RWPE1 (cell line): ENCODE measurements around the gene MED29.

ENCODE experiments used
- CTCF ChIA-PET: fragments of 350-600 bp; sonication (Branson Sonifier 250); formaldehyde crosslinking; extraction: SDS; loops from one replicate; lab custom pipeline; 2021; lab: Yijun Ruan, JAX
- POLR2A ChIA-PET: fragments of 400-600 bp; formaldehyde crosslinking; extraction: SDS; loops from one replicate; lab custom pipeline; 2020; ENCODE audit warnings: antibody characterized with exemption; ENCODE audit not compliant: low non-redundant PET; lab: Yijun Ruan, JAX
- DNase-seq: peaks from one replicate; pipeline ENCODE4 v3.0.0; 2012; ENCODE audit warnings: low spot score
- H3K27ac ChIP-seq: fragments of 450-650 bp; 2 replicates; pipeline ENCODE4 v1.5.1; 2017
- TF ChIP-seq, protein P1 (sequence below): fragments of 450-650 bp; conservative IDR thresholded peaks from 2 replicates; pipeline ENCODE4 v1.5.1; 2017; ENCODE audit warnings: low read depth, mild to moderate bottlenecking

MED29 gene

DNA sequence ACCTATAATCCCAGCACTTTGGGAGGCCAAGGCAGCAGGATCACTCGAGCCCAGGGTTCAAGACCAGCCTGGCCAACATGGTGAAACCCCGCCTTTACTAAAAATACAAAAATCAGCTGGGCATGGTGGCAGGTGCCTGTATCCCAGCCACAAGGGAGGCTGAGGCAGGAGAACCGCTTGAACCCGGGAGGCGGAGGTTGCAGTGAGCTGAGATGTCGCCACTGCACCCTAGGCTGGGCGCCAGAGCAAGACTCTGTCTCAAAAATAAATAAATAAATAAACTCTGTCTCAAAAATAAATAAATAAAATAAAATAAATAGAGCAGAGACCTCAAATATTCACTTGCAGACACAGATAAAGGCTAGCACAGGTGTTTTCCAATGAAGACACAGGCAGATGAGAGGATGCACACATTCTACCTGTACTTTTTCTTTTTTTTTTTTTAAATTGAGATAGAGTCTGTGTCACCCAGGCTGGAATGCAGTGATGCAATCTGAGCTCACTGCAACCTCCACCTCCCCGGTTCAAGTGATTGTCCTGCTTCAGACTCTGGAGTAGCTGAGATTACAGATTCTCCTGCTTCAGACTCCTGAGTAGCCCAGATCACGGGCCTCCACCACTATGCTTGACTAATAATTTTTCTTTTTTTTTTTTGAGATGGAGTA, 47.2 kb downstream of the MED29 start:
- TF ChIP-seq, protein P1, sequence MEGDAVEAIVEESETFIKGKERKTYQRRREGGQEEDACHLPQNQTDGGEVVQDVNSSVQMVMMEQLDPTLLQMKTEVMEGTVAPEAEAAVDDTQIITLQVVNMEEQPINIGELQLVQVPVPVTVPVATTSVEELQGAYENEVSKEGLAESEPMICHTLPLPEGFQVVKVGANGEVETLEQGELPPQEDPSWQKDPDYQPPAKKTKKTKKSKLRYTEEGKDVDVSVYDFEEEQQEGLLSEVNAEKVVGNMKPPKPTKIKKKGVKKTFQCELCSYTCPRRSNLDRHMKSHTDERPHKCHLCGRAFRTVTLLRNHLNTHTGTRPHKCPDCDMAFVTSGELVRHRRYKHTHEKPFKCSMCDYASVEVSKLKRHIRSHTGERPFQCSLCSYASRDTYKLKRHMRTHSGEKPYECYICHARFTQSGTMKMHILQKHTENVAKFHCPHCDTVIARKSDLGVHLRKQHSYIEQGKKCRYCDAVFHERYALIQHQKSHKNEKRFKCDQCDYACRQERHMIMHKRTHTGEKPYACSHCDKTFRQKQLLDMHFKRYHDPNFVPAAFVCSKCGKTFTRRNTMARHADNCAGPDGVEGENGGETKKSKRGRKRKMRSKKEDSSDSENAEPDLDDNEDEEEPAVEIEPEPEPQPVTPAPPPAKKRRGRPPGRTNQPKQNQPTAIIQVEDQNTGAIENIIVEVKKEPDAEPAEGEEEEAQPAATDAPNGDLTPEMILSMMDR: no peak
- DNase-seq: no peak
- H3K27ac ChIP-seq: peak overlapping the region; percentile 28
- ChIA-PET CTCF (interaction anchor here (0.7 kb wide), 1 partner anchor 486 kb away, joined by 3 read pairs; no protein-coding TSS in a partner anchor), POLR2A (no interaction called here)

GRCh38 chr19:39444598-39445195, 53.5 kb downstream of the MED29 start:
- DNase-seq: no peak
- TF ChIP-seq, protein P1: no peak
- POLR2A ChIA-PET: interaction anchor here (0.6 to 1.3 kb wide), 6 partner anchors 9 to 374 kb away, joined by 3 to 7 read pairs (median 4); partner anchors contain the start of gene RPS16
- CTCF ChIA-PET: interaction anchor here (0.6 to 1.6 kb wide), 4 partner anchors 12 to 88 kb away, joined by 3 to 8 read pairs (median 8); partner anchors contain the start of gene EID2B
- H3K27ac ChIP-seq: peak overlapping the region; percentile 82

DNA sequence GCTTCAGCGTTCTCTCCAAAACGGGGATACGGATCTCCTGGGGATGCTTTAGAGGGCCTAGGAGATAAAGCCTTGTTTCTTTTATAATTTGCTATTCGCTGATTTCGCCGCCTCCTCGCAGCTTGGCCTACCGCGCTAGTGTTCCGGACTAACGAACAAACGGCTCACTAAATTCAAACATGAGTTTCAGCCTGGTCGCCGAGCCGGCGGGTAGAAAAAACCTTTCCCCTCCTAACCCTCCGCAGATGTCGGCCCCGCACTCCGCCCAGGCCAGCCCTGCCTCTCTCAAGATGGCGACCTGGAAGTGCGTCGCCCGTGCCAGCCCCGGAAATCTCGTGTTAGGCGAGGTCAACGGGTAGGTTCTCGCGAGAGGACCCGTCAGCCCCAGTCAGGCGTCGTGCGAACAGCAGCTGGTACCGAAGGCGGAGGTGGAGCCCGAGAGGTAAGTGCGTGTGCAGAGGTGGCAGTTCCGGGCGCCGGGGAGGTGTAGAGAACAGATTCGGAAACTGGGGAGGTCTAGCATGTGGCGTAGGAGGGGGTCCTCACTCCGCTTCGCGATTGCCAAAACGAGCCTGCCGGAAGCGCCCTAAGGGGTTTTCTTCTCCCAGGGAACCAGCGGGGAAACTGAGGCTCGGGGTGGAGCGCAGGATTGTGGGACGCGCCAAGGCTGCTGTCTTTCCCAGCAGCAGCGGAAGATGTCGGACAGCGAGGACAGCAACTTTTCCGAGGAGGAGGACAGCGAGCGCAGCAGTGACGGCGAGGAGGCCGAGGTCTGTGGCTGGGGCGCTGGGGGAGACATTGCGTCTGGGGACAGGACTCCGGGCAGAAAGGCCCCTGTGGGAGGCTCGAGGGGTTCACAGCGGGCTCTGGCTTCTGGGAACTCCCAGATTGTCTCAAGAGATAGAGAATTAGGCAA, 54.3 kb downstream of the MED29 start, which contains the start of gene SUPT5H:
Gene SUPT5H (plus strand): TSS at position 387 of the 916 bp plus-strand sequence. CDS start 309 bp downstream, at position 696.
- CTCF ChIA-PET: interaction anchor here (0.6 to 1.6 kb wide), 3 partner anchors 13 to 87 kb away, joined by 7 to 8 read pairs (median 8); partner anchors contain the start of gene EID2B
- POLR2A ChIA-PET: interaction anchor here (0.6 to 1.3 kb wide), 3 partner anchors 10 to 373 kb away, joined by 4 to 7 read pairs (median 5); partner anchors contain the start of gene RPS16
- peak within 1 kb of the TSS; percentile 82 for H3K27ac ChIP-seq
- peak; percentile 99 for DNase-seq
- TF ChIP-seq, protein P1: no peak

GRCh38 chr19:39446365-39447084, 55.3 kb downstream of the MED29 start:
- peak overlapping the region; percentile 37 for H3K27ac ChIP-seq
- ChIA-PET POLR2A (interaction anchor here (0.8 kb wide), 1 partner anchor 11 kb away, joined by 3 read pairs; the partner anchor contains the start of gene RPS16), CTCF (interaction anchor here (0.7 kb wide), 1 partner anchor 28 kb away, joined by 3 read pairs; no protein-coding TSS in a partner anchor)
- no peak for DNase-seq
- TF ChIP-seq, protein P1: no peak

- TF ChIP-seq, protein P1: no peak
- peak overlapping the region; percentile 27; the same call in 1 of the 2 replicates for H3K27ac ChIP-seq
- no peak for DNase-seq
- CTCF ChIA-PET: interaction anchor here (0.7 kb wide), 1 partner anchor 25 kb away, joined by 3 read pairs; no protein-coding TSS in a partner anchor
- POLR2A ChIA-PET: no interaction called here
These were observed 57.1 kb downstream of the MED29 start for GRCh38 chr19:39448271-39448670.
